Measurements from ENCODE around the gene RPL18.

DNA sequence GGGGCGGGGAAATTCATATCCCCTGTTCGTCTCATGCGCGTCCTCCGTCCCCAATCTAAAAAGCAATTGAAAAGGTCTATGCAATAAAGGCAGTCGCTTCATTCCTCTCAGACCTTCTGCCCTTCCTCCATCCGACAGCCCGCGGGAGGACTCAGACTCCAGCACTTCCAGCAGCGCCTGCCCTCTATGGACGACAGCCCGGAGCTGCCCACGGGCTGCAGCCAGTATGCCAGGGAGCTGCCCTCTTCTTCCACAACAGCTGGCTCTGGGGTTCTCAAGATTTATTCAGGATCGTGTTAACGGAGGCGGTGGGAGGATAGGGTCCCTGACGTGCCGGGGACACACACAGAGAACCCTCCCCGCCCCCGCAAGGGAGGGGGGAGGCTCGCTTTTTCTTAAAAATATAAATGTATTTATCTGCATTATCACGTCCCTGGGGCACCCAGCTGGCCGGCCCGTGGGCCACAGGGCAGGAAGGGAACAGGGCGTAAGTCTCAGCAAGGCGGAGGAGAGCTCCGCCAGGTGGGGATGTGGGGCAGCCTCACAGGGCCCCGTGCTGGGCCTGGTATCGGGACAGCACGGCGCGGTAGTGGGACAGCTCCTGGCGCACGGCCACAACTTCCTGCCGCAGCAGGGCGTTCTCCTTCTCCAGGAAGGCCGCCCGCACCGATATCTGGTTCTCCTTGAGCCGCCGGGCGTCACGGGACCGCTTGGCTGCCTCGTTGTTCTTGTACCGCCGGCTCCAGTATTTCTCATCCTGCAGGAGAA, 11.5 kb upstream of the RPL18 start:
- TF ChIP-seq EZH2 (IDR thresholded peaks at IDR 0.05; ENCODE audit: low read length, missing control alignments): no peak
- TF ChIP-seq, protein P1, sequence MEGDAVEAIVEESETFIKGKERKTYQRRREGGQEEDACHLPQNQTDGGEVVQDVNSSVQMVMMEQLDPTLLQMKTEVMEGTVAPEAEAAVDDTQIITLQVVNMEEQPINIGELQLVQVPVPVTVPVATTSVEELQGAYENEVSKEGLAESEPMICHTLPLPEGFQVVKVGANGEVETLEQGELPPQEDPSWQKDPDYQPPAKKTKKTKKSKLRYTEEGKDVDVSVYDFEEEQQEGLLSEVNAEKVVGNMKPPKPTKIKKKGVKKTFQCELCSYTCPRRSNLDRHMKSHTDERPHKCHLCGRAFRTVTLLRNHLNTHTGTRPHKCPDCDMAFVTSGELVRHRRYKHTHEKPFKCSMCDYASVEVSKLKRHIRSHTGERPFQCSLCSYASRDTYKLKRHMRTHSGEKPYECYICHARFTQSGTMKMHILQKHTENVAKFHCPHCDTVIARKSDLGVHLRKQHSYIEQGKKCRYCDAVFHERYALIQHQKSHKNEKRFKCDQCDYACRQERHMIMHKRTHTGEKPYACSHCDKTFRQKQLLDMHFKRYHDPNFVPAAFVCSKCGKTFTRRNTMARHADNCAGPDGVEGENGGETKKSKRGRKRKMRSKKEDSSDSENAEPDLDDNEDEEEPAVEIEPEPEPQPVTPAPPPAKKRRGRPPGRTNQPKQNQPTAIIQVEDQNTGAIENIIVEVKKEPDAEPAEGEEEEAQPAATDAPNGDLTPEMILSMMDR (conservative IDR thresholded peaks at IDR 0.05 in 1 of 2, IDR thresholded peaks at IDR 0.05 in 1 of 2; ENCODE audit: low read depth in 1 of 2, low read length in 2 of 2): peak; percentile 4 to 36

All from fibroblast of lung (primary cell).